Hematopoietic multipotent progenitor cell treated with erythropoietin and hydrocortisone succinate and interleukin-3 and kit ligand, for 15 days (in vitro differentiated cells): ENCODE data around the gene CYP2D6.
"Not testable (repeated sequence)": the region's sequence is repeated elsewhere in the genome, so short reads cannot be mapped to it uniquely, and the experiment has no call there.

Experiments
- DNase-seq: peaks from one replicate; pipeline ENCODE4 v3.0.0-alpha.2; 2015; ENCODE audit warnings: low spot score

CYP2D6 gene

GRCh38 chr22:42134100-42135020 is 3.8 kb upstream of the CYP2D6 start:
- no peak for DNase-seq

- no peak for DNase-seq
These were observed 1.8 kb upstream of the CYP2D6 start for GRCh38 chr22:42132457-42132856.

- no peak for DNase-seq
These were observed 952 bp upstream of the CYP2D6 start for GRCh38 chr22:42131562-42131961.

GRCh38 chr22:42130182-42130581 is 428 bp downstream of the CYP2D6 start:
- not testable (repeated sequence) for DNase-seq

GRCh38 chr22:42128776-42129694 is 1.6 kb downstream of the CYP2D6 start:
- DNase-seq = peak; percentile 34

GRCh38 chr22:42128007-42128406 is 2.6 kb downstream of the CYP2D6 start:
- DNase-seq = not testable (repeated sequence)

GRCh38 chr22:42127606-42128005 is 3.0 kb downstream of the CYP2D6 start:
- DNase-seq = no peak

GRCh38 chr22:42123529-42123928 is 7.1 kb downstream of the CYP2D6 start:
- DNase-seq = not testable (repeated sequence)

- not testable (repeated sequence) for DNase-seq
These were observed 10.2 kb downstream of the CYP2D6 start for GRCh38 chr22:42120231-42121021.

- DNase-seq = no peak
These were observed 13.7 kb downstream of the CYP2D6 start for GRCh38 chr22:42116848-42117424.

- DNase-seq = not testable (repeated sequence)
These were observed 15.2 kb downstream of the CYP2D6 start for GRCh38 chr22:42115420-42115830.

- peak; percentile 57 for DNase-seq
These were observed 15.9 kb downstream of the CYP2D6 start for GRCh38 chr22:42114721-42115120.

- not testable (repeated sequence) for DNase-seq
These were observed 17.8 kb downstream of the CYP2D6 start for GRCh38 chr22:42112793-42113192.

GRCh38 chr22:42111798-42112197 is 18.8 kb downstream of the CYP2D6 start:
- no peak for DNase-seq

GRCh38 chr22:42108848-42109247 is 21.8 kb downstream of the CYP2D6 start:
- no peak for DNase-seq

- DNase-seq = not testable (repeated sequence)
These were observed 26.2 kb downstream of the CYP2D6 start for GRCh38 chr22:42104332-42104860.

GRCh38 chr22:42101199-42101598 is 29.4 kb downstream of the CYP2D6 start:
- no peak for DNase-seq

- DNase-seq = no peak
These were observed 39.2 kb downstream of the CYP2D6 start for GRCh38 chr22:42091455-42091782.

GRCh38 chr22:42090596-42091454 is 39.8 kb downstream of the CYP2D6 start, which contains the start of gene NDUFA6:
NDUFA6 (minus strand) TSS chr22:42090772; CDS start chr22:42090744, 28 bp downstream.
- peak; percentile 99 for DNase-seq

- DNase-seq = no peak
These were observed 44.6 kb downstream of the CYP2D6 start for GRCh38 chr22:42086051-42086450.
